ENCODE measurements around the gene CCNJ. TPM values are rescaled to one million over a fixed set of nuclear protein-coding genes. Genes with fewer than 3 reads are reported as not detected.

The CCNJ gene
- total RNA-seq (2022; extraction: Qiagen RNA extraction) = 5.5 to 7.0 TPM (median 6.1 TPM) in 5 replicates

GRCh38 chr10:96043033-96043892, at the start of gene CCNJ:
Gene CCNJ, plus strand, starts transcription at chr10:96043583. Its CDS starts 811 bp downstream, at chr10:96044394.

Other genes with a start within 250 kb of the CCNJ start
- gene CC2D2B, start 135.6 kb upstream of the CCNJ start, total RNA-seq (2022; extraction: Qiagen RNA extraction) = 0.08 to 0.44 TPM (median 0.34 TPM) in 4 of 5 replicates, not detected in the other
- gene ZNF518A, start 86.7 kb downstream of the CCNJ start, total RNA-seq (2022; extraction: Qiagen RNA extraction) = 6.0 to 8.0 TPM (median 6.9 TPM) in 5 replicates
- gene BLNK, start 228.0 kb downstream of the CCNJ start, total RNA-seq (2022; extraction: Qiagen RNA extraction) = 0.06 TPM in 1 of 5 replicates, not detected in the others

Data from A549 treated with AZD2906 at 1 μM for 4 hours (cell line).